22Rv1 (cell line): ENCODE results near the gene MAST4.

Experiments used
- ZFX ChIP-seq: fragments of 450-650 bp; IDR thresholded peaks from 2 replicates; pipeline ENCODE4 v1.6.1; 2017; ENCODE audit warnings: antibody characterized with exemption, borderline replicate concordance
- TF ChIP-seq, protein P1 (sequence below): fragments of 450-650 bp; IDR thresholded peaks from 2 replicates; pipeline ENCODE4 v1.5.1; 2017; ENCODE audit warnings: mild to moderate bottlenecking

DNA sequence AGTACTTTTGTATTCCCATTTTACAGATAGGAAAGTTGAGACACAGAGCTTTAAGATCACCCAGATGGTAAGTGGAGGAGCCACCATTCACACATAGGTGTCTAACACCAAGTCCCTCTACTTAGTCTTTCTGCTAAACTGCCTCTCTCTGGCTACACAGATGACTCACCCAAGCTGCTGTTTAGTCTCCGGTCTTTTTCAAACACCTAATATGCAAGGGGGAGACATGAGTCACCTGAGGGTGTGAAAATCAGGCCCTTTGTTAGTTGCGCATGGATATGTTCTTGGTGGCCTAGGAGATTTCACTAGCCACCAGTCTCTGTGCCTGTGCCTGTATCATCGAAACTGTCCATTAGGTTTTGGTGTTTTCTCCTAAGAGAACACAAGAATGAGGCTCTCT, 117.8 kb downstream of the MAST4 start:
- TF ChIP-seq, protein P1, sequence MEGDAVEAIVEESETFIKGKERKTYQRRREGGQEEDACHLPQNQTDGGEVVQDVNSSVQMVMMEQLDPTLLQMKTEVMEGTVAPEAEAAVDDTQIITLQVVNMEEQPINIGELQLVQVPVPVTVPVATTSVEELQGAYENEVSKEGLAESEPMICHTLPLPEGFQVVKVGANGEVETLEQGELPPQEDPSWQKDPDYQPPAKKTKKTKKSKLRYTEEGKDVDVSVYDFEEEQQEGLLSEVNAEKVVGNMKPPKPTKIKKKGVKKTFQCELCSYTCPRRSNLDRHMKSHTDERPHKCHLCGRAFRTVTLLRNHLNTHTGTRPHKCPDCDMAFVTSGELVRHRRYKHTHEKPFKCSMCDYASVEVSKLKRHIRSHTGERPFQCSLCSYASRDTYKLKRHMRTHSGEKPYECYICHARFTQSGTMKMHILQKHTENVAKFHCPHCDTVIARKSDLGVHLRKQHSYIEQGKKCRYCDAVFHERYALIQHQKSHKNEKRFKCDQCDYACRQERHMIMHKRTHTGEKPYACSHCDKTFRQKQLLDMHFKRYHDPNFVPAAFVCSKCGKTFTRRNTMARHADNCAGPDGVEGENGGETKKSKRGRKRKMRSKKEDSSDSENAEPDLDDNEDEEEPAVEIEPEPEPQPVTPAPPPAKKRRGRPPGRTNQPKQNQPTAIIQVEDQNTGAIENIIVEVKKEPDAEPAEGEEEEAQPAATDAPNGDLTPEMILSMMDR = no peak
- no peak for TF ChIP-seq ZFX
